HG02571 (cell line): ENCODE measurements around the gene GRIFIN.

Experiments
- ATAC-seq: cut with Tn5 transposase; IDR thresholded peaks from one replicate; pipeline ENCODE4 v1.9.1; 2021; ENCODE audit warnings: mild to moderate bottlenecking, moderate library complexity; ENCODE audit not compliant: unreplicated experiment

Gene GRIFIN

DNA sequence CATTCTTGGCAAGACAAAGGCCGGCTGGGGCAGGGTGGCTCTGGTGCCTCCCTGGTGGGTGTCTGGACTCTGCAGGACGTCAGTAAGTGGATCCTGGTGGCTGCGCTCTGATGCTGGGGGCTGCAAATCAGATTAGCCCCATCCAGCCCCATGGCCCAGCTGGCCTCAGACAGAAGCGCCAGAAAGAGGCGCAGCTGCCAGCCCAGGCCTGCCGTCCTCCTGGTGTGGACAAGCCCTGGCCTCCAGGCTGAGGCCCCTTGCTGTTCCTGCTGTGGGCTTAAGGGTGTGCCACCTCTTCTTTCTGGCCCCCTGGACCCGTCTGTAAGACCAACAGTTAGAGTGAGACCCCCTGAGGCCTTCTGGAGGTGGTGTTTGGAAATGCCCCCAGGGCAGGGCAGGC, 37.5 kb upstream of the GRIFIN start:
- ATAC-seq = no peak

DNA sequence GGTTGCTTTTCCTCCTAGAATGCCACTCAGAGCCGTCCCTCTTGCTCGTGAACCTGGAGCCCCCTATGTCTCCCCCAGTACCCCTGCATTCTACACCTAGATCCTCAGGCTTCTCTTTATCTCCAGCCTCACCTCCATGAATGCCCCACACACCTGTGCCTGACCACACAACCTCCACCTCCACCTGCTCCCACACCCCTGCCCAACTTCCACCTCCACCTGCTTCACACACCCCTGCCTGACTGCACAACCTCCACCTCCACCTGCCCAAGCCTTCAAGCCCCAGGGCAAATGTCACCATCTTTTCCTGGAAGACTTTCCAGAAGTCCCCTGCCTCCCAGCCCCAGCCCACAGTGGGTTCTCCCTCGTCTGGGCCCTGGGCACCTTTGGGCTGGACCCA, 36.5 kb upstream of the GRIFIN start:
- no peak for ATAC-seq

DNA sequence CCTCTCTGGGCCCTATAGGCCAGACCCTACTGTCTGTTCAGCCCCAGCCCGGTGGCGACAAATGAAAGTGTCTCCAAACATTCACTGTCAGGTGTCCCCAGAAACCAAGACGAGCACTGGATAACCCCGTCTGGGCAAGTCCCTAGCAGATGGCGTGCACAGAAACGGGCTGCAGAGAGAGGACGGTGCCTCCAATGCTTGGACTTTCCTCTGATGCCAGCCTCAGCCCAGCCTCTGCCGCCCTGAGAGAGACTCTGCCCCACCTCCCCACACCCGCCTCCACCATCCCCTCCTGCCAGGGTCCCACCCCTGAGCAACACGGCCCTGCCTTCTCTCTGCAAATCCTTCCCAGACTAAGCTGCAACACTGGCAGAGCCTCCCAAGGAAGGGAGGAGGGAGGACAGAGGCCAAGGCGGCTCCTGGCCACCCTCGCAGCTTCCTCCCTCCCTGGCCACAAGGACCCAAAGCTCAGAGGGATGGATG, 36.0 kb upstream of the GRIFIN start:
- no peak for ATAC-seq

DNA sequence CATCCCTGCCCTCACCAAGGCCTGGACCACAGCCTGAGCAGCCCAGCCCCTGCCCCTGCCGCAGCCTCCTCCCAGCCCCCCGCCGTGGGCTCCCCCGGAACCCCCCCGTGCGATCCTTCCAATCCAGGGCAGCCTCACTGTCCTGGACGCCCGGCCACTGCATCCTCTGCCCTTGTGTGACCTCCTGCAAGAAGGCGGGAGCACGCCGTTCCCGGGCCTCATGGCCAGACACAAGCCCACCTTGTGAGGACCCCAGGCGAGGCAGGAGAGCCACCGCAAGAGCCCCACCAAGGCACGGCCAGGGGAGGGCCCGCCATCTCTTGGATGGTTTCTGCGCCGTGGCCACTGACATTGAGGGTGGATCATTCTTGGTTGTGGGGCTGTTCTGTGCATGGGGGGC, 35.6 kb upstream of the GRIFIN start:
- no peak for ATAC-seq

DNA sequence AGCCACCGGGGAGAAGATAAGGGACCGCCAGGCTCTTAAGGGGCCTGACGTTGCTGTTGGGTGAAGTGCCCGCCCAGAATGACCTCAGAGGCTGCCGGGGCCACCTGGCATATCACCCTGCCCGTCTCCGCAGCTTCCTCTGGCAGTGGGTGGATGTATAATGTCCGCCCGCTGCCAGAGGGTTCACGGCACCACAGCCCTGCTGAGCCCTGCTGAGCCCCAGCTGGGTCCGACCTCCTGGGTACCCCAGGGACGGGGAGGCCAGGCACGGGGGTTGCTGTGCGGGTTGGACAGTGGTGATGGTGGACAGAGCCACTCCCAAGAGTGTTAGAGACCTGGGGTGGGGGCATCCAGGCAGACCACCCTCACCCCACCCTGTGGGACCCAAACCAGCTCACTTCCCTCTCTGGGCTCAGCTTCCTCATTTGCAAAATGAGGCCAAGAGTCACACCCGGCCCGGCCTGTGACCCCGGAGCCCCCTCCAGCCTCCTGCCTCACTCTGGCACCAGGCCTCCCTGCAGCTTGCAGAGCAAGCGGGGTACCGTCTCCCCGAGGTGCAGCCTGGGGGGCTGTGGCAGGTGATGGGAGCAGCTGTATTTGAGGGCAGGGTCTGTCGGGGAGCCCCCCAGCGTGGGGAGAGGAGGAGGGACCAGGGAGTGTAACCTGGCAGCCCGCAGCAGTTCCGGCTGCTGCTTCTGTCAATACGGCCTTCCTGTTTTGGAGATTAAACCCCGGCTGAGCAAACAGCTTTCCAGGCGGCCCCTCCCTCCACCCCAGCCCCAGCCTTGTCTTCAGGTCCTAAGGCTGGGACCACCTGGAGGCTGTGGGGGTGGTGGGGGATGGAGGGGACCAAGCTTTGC, 34.9 kb upstream of the GRIFIN start:
- ATAC-seq = no peak

DNA sequence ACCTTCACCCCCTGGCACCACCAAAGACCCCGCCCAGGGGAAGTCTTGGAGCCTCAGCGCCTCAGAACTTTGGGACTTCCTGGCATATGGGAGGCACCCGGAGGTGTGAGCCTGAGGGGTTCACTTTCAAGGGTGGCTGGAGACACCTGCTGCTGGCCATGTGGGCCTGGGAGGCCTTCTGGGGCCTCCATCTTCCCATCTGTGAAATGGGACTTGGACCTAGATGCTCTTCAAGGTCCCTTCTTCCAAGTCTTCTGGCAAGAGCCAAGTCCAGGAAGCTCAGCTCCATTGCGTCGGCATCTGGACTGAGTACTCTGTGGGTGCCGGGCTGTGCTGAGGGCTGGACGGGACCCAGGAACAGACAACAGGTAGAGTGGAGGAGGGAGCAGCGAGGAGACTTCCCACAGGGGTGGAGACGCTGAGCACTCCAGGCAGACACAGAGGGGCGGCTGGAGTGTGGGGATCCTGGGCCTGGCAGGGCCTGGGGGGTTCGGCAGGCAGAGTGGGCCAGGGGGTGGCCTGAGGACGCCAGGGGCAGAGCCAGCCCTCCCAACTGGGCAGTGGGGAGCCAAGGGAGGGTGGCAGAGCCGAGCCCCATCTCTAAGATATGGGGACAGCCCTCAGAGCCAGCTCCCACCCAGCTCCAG, 34.1 kb upstream of the GRIFIN start:
- no peak for ATAC-seq

DNA sequence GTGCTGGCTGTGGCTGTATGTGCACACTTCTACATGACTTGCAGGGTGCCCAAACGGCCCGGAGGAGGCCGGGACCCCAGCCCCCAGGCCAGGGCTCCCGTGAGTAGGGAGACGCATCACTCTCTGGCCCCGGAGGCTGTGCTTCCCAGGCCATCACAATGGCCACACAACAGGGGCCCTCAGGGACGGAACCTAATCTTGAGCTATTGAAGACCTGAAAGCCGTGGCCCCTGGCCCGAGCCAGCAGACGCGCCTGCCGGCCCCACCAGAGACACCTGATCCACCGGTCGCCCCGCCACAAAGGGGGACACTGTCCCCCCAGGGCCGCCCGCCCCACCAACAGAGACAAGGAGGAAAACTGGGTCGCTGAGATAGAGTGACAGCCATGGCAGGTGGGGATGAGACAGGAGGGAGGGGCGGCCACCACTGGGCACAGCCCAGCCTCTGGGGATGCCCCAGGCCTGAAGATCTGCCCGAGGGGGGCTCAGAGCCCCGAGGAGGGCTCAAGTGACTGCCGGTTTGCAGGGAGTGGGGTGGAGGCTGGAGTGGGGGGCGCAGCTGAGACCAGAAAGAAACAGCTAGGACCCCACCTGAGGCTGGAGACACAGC, 33.2 kb upstream of the GRIFIN start:
- no peak for ATAC-seq

DNA sequence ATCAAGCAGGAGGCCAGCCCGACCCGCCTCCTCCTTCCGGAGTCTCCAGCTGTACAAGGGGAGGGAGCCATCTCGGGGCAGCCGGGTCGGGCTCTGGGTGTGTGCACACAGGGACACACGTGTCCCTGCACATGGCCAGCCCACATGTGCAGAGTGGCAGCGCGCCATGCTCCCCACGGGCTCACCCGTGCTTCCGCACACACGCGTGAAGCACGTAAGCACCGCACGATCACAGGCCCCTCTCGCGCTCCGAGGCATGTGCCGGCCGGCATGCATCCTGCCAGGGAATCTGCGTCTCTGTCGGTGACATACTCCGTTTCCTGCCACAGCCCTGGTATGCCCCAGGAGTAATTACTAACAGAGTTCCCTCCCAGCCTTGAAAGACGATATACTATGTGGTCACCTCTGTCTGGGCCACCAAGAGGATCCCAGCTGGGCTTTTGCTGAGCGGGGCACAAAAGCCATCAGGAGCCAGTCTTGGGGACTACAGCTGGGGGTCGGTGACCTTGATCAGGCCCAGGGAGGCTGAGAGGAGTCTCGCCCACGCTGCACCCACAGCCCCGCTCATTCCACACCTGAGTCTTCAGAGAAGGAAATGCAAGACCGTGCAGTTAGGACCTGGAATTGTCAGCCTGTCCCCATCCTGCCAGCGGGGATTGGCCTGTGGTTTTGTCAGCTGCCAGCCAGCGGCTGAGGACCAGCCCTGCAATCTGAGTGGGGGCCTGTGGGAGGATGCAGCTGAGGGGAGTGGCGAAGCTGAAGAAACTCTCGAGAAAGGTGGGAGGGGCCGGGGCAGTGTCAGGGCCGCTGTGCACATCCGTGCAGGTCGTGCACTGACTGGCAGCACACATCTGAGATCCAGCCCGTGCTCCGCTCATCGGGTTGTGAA, 32.4 kb upstream of the GRIFIN start:
- no peak for ATAC-seq

DNA sequence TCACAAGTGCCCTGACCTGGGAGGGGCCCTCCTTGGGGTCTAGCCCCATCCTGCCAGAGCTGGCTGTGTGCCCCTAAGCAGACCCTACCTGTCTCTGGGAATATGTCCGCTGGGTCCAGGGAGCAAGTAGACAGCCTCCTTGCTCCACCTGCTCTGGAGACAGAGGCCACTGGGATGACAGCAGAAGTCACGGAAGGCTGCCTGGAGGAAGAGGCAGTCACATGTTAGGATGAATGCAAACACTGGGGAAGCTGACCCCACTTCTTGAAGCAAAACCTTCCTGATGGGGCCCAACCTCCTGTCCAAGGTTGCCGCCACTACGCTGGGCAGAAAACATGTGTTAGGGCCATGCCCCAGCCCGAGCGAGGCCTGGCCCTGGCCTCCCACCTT, 31.7 kb upstream of the GRIFIN start:
- no peak for ATAC-seq

DNA sequence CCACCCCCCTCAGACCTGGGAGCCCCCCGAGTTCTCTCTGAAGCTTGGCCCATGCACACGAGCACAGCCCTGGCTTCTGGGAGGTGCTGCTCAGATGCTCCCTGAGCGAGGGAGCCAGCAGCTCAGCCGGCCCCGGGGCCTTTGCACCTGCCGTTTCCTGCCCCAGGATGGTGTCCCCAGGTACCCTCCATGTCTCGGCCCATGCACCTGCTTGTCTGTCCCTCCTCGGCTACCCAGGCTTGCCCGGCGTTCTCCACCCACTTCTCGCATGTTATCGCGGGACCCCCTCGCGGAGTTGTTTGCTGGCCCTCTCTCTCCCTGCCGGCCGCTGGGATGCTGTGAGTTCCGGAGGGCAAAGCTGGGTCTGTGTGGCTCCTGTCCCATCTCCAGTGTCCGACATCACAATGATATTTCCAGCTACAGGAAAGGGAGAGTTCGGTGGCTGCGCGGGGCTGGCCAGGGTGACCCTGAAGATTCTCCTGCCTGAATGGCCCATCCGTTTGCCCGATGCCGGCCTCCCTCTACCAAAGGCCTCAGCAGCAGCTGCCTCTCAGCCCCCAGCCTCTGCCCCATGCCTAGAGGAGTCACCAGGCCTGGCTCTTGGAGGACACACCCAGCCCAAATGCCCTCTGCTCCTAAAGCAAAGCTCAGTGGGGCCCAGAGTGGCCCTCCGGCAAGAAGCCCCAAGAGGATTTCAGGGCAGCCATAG, 31.2 kb upstream of the GRIFIN start:
- ATAC-seq = no peak

DNA sequence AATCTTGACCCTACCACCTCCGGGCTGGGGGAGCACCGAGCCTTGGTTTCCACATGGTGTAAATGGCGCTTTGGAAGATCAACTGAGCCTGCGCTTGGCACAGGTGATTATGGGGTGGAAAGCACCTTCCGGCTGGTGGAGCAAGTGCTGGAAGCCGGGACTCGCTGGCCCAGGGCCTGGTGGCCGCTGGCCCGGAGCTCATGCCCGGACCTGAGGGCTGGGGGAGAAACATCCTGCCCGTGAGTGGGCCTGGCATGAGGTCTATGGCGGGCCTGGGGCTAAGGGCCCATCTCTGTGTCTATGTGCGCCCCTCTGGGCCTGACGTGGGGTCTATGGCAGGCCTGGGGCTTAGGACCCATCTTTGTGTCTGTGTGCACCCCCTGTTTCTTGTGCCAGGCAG, 29.2 kb upstream of the GRIFIN start:
- no peak for ATAC-seq

DNA sequence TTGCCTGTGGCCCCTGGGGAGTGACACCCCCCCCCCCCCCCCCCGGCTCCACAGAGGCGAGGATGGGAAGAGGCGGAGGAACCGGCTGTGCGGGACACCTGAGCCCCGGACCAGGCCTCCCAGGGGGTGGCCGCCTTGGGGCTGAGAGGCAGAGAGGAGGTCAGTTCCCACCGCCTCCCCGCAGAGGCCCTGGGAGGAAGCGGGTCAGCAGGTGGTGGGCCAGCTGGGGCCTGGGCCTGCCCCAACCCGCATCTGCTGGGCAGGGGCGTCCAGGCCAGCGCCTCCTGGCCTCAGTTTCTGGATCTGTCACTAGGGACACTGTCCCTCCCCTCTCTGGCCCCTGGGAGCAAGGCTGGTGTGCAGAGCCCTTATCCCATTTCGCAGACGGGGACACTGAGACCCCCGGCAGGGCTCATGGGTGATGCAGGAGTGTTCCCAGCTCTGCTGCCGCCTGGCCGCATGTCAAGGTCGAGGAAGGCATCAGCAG, 28.7 kb upstream of the GRIFIN start:
- no peak for ATAC-seq

DNA sequence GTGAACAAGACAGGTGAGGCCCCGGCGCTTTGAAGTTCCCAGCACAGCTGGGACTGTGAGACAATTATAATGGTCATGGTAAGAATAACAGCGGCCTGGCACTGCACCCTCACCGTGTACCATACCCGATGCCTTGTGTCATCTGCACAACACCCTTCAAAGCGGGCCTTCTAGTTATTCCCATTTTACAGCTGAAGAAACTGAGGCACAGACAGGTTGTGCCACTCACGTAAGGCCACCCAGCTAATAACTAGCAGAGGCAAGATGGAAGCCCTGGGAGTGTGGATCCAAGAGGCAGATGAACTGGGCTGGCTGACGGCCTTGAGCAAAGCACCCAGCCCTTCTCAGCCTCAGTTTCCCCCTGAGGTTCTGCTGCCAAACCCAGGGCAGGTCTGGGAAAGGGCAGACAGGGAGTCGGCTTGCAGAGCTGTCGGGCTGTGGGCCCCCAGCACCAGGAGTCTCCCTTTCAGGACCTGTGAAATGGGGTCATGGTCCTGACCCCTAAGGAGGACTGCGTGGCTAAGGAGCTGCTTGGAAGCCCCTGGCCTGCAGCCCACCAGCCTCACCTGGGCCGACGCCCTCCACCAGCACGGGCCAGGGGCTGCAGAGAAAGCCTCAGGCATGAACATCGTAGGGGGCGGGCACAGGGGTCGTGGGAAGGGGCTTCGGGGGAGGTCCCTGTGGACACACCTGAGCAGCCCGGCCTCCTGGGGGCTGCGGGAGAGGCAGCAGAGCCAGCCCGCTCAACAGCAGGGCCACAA, 28.1 kb upstream of the GRIFIN start:
- no peak for ATAC-seq

DNA sequence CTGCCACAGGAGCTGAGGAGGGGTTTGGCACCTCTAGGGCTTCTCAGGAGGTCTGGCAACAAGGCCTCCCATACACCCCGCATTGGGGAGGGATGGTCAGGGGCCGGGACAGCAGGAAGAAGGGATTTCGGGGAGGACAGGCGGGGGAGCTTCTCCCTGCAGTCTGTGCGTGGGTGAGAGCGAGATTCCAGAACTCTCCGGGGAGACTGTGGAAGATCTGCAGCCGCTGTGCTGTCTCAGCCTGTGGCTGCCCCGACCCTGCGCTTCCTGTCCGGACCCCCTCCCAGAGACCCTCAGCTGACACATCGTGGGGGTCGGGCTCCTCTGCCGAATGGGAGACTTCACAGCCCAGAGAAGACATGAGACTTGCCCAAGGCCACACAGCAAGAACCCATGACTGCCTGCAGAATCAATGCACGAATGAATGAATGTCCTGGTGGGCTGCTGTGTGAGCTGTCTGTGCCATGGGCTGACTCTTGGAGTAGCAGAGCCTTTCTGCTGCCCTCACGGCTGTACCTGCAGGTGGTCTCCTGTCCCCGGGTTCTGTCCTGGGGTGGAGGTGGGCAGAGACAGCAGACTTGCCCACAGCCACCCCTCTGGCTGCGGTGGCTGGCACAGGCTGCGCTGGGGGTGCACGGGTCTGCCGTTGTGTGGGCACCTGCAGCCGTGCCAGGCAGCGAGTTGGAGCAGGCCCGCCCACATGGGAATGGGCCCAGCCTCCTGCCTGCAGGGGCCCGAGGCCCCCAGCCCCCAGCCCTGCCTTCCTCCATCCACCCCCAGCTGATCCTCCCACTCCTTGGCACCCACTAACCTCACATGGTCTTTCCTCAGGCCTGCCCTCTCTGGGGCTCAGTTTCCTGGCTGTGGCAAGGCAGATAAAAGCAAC, 27.1 kb upstream of the GRIFIN start:
- no peak for ATAC-seq

DNA sequence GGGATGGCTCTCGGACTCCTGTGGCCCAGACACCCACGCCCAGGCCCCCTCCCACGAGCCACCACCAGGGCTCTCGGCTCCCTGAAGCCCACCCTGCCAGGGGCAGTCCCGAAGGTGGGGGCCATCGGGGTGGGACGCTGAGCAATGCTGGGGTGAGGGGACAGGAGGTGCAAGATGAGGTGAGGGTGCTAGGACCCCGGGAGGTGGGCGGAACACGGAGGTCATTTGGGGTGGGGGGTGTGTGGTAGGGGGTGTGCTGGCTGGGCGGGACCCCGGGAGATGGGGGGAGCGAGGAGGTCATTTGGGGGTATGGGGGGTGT, 26.4 kb upstream of the GRIFIN start:
- no peak for ATAC-seq

DNA sequence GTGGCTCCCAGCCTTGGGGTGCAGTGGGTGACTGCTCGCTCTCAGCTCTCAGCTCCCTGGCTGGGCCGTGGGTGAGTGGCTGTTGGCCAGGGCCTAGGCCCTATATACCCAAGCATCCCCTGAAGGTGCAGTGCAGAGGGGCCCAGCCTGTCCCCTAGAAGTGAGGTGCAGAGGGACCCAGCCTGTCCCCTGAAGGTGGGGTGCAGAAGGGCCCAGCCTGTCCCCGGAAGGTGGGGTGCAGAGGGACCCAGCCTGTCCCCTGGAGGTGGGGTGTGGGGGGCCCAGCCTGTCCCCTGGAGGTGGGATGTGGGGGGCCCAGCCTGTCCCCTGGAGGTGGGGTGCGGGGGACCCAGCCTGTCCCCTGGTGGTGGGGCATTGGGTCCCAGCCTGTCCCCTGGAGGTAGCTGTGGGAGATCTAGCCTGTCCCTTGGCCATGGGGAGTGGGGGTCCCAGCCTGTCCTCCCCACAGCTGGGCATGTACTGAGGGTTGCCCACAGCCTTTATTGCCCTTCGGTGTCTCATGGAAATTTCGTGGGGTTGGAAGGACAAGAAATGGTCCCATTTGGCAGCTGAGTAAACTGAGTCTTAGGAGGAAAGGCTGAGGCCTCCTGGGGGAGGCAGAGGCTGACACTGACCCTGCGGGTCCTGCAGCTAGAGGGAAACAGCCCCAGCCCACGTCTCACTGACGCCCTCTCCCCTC, 25.9 kb upstream of the GRIFIN start:
- ATAC-seq = no peak

DNA sequence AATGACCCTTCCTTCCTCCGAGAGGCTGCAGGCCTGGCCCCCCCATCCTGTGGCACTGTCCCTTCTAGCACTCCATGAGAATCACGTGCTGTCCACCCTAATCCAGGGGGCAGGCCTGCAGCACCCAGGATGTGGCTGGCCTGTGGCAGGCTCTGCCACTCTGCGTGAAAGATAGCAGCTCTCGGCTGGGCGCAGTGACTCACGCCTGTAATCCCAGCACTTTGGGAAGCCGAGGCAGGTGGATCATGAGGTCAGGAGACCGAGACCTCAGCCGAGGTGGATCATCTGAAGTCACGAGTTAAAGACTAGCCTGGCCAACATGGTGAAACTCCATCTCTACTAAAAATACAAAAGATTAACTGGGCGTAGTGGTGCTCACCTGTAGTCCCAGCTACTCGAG, 24.5 kb upstream of the GRIFIN start:
- no peak for ATAC-seq
